ENCODE results near the gene ANO1.

DNA sequence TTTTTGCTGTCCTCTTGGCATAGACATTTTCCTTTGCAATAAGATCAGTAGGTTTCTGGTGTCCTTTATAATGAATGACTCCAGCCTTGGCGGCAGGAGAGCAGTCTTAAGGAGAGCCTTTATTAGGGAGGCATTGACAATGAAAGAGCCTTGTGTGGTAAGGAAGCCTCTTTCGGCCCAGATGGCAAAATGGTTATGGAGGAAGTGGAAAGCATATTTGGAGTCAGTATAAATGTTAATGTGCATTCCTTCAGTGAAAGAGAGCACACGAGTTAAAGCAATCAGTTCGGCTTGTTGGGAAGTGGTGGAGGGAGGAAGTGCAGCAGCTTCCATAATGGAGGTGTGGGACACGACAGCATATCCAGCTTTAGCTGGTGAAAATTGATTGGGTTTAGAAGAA is 18.1 kb upstream of the ANO1 start:
- no peak for TF ChIP-seq CTCF (IDR thresholded peaks at IDR 0.05)
- no peak for TF ChIP-seq POLR2A (IDR thresholded peaks at IDR 0.05)
